ENCODE results near the gene ZBED3.

ZBED3 gene

DNA sequence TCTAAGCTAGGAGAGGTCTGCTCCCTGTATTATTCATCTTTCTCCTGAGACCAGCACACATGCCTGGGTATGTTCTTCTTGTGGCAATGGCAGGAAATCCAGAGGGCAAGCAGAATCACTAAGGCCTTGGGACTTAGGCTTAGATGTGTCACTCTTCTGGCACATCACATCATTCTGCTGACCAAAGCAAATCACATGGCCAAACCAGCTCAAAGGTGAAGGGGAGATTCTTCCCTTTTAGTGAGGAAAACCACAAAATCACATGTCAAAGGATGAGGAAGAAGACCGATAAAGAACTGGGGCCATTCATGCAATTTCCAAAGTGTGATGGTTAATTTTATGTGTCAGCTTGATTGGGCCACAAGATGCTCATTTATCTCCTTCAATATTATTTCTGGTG, 62.6 kb downstream of the ZBED3 start:
- peaks cover 5% of the 10 kb centered on the region for H3K4me1 Mint-ChIP-seq

GRCh38 chr5:77022511-77023417, 64.3 kb downstream of the ZBED3 start:
- no peaks in the 10 kb centered on the region for H3K36me3 Mint-ChIP-seq (ENCODE audit: insufficient read depth)
- H3K9me3 Mint-ChIP-seq, result no peaks in the 10 kb centered on the region
- H3K4me1 Mint-ChIP-seq, result no peaks in the 10 kb centered on the region
- H3K4me3 Mint-ChIP-seq, result no peak overlapping the region
- no peak for DNase-seq (ENCODE audit: low spot score in 2 of 2)
- no peak for ATAC-seq (replicated peaks; ENCODE audit: extremely low read depth, poor library complexity, severe bottlenecking)
- no peak overlapping the region for H3K27ac Mint-ChIP-seq (ENCODE audit: low read depth)
- peaks cover 47% of the 10 kb centered on the region for H3K27me3 Mint-ChIP-seq

More for the DNA sequence above, 62.6 kb downstream of the ZBED3 start:
- H3K36me3 Mint-ChIP-seq (ENCODE audit: insufficient read depth), result no peaks in the 10 kb centered on the region
- H3K9me3 Mint-ChIP-seq, result peaks cover 12% of the 10 kb centered on the region
- no peak overlapping the region for H3K27ac Mint-ChIP-seq (ENCODE audit: low read depth)
- no peak overlapping the region for H3K4me3 Mint-ChIP-seq
- DNase-seq (ENCODE audit: low spot score in 2 of 2) (no peak), ATAC-seq (replicated peaks; ENCODE audit: extremely low read depth, poor library complexity, severe bottlenecking) (no peak)
- H3K27me3 Mint-ChIP-seq, result peaks cover 47% of the 10 kb centered on the region
